BE2C (cell line): ENCODE data around the gene SLC9C2.

Source experiments
- DNase-seq: peaks from one replicate; pipeline ENCODE4 v3.0.0-alpha.2; 2020
- H3K27me3 ChIP-seq: fragments of 250-450 bp; sonication (Bioruptor Pico); 2 replicates; pipeline ENCODE4 v1.5.1; 2020; ENCODE audit warnings: mild to moderate bottlenecking
- H3K36me3 ChIP-seq: fragments of 250-450 bp; sonication (Bioruptor Pico); 2 replicates; pipeline ENCODE4 v1.5.1; 2020; ENCODE audit warnings: mild to moderate bottlenecking
- H3K4me1 ChIP-seq: fragments of 250-450 bp; sonication (Bioruptor Pico); 2 replicates; pipeline ENCODE4 v1.5.1; 2020
- H3K4me3 ChIP-seq: 2 replicates; pipeline ENCODE4 v1.5.1; 2011; ENCODE audit warnings: low read depth, low read length
- H3K9me3 ChIP-seq: fragments of 250-450 bp; sonication (Bioruptor Pico); 2 replicates; pipeline ENCODE4 v1.5.1; 2020
- CTCF ChIP-seq: IDR thresholded peaks from 2 replicates; pipeline ENCODE4 v1.5.1; 2012; ENCODE audit warnings: mild to moderate bottlenecking, low read depth, low read length

Gene SLC9C2

GRCh38 chr1:173553312-173553711, 49.6 kb downstream of the SLC9C2 start:
- H3K36me3 ChIP-seq: no peaks in the 10 kb centered on the region
- DNase-seq: no peak
- H3K9me3 ChIP-seq: no peaks in the 10 kb centered on the region
- H3K4me1 ChIP-seq: no peaks in the 10 kb centered on the region
- no peak for TF ChIP-seq CTCF
- peaks cover 5% of the 10 kb centered on the region; the same call in 1 of the 2 replicates for H3K27me3 ChIP-seq
- H3K4me3 ChIP-seq: no peak overlapping the region

- Histone ChIP-seq H3K9me3 (no peaks in the 10 kb centered on the region), H3K4me1 (no peaks in the 10 kb centered on the region), H3K27me3 (peaks cover 5% of the 10 kb centered on the region; the same call in 1 of the 2 replicates), H3K36me3 (no peaks in the 10 kb centered on the region), H3K4me3 (no peak overlapping the region)
- no peak for DNase-seq
- TF ChIP-seq CTCF: no peak
Observed at GRCh38 chr1:173551699-173552098, 51.2 kb downstream of the SLC9C2 start.

GRCh38 chr1:173549813-173550212, 53.1 kb downstream of the SLC9C2 start:
- peaks cover 5% of the 10 kb centered on the region; the same call in 1 of the 2 replicates for H3K27me3 ChIP-seq
- H3K4me3 ChIP-seq: no peak overlapping the region
- no peak for TF ChIP-seq CTCF
- no peaks in the 10 kb centered on the region for H3K36me3 ChIP-seq
- no peaks in the 10 kb centered on the region for H3K4me1 ChIP-seq
- no peak for DNase-seq
- no peaks in the 10 kb centered on the region for H3K9me3 ChIP-seq

- no peak for DNase-seq
- Histone ChIP-seq H3K4me3 (no peak overlapping the region), H3K4me1 (no peaks in the 10 kb centered on the region), H3K36me3 (no peaks in the 10 kb centered on the region), H3K27me3 (peaks cover 5% of the 10 kb centered on the region; the same call in 1 of the 2 replicates), H3K9me3 (no peaks in the 10 kb centered on the region)
- no peak for TF ChIP-seq CTCF
Observed at GRCh38 chr1:173545688-173546087, 57.2 kb downstream of the SLC9C2 start.

- no peaks in the 10 kb centered on the region for H3K4me1 ChIP-seq
- H3K4me3 ChIP-seq: no peak overlapping the region
- no peaks in the 10 kb centered on the region for H3K9me3 ChIP-seq
- no peaks in the 10 kb centered on the region for H3K27me3 ChIP-seq
- no peak for DNase-seq
- TF ChIP-seq CTCF: no peak
- no peaks in the 10 kb centered on the region for H3K36me3 ChIP-seq
Observed at GRCh38 chr1:173536223-173536622, 66.6 kb downstream of the SLC9C2 start.

GRCh38 chr1:173532237-173532636, 70.6 kb downstream of the SLC9C2 start:
- H3K27me3 ChIP-seq: no peaks in the 10 kb centered on the region
- no peaks in the 10 kb centered on the region for H3K36me3 ChIP-seq
- DNase-seq: no peak
- no peak for TF ChIP-seq CTCF
- H3K4me1 ChIP-seq: no peaks in the 10 kb centered on the region
- no peaks in the 10 kb centered on the region for H3K9me3 ChIP-seq
- no peak overlapping the region for H3K4me3 ChIP-seq
